MM.1S (cell line): ENCODE measurements around the gene NBEAL2.

ENCODE experiments used
- DNase-seq: peaks from one replicate; pipeline ENCODE4 v3.0.0-alpha.2; 2015
- H2AFZ ChIP-seq: fragments of 300-600 bp; sonication (generic); 2 replicates; pipeline ENCODE4 v1.6.0; 2016; ENCODE audit warnings: antibody characterized with exemption, low read length
- H3F3A ChIP-seq: fragments of 300-600 bp; sonication (generic); 2 replicates; pipeline ENCODE4 v1.6.1; 2016; ENCODE audit warnings: mild to moderate bottlenecking, antibody characterized with exemption, low read length, moderate library complexity, mixed read lengths; ENCODE audit not compliant: insufficient read depth
- H3K27ac ChIP-seq: fragments of 300-600 bp; sonication (generic); 2 replicates; pipeline ENCODE4 v1.5.1; 2016; ENCODE audit warnings: mild to moderate bottlenecking, low read length
- H3K27me3 ChIP-seq: fragments of 300-600 bp; sonication (generic); replicated peaks from 2 replicates; pipeline ENCODE4 v1.6.0; 2016; ENCODE audit warnings: low read length; ENCODE audit not compliant: insufficient read depth
- H3K36me3 ChIP-seq: fragments of 300-600 bp; sonication (generic); replicated peaks from 2 replicates; pipeline ENCODE4 v1.6.1; 2016; ENCODE audit warnings: mild to moderate bottlenecking, low read length, mixed read lengths; ENCODE audit not compliant: insufficient read depth
- H3K4me1 ChIP-seq: fragments of 300-600 bp; sonication (generic); 2 replicates; pipeline ENCODE4 v1.6.1; 2016; ENCODE audit warnings: low read length, mixed read lengths
- H3K4me2 ChIP-seq: fragments of 300-600 bp; sonication (generic); 2 replicates; pipeline ENCODE4 v1.6.0; 2016; ENCODE audit warnings: low read depth, low read length
- H3K4me3 ChIP-seq: fragments of 300-600 bp; sonication (generic); 2 replicates; pipeline ENCODE4 v1.5.1; 2016; ENCODE audit warnings: low read length, mixed read lengths
- H3K79me2 ChIP-seq: fragments of 300-600 bp; sonication (generic); 2 replicates; pipeline ENCODE4 v1.6.1; 2016; ENCODE audit warnings: mixed run types, low read length, mixed read lengths
- H3K9ac ChIP-seq: fragments of 300-600 bp; sonication (generic); 2 replicates; pipeline ENCODE4 v1.6.1; 2016; ENCODE audit warnings: low read length, mixed read lengths
- H3K9me2 ChIP-seq: fragments of 300-600 bp; sonication (generic); replicated peaks from 2 replicates; pipeline ENCODE4 v1.6.1; 2016; ENCODE audit warnings: mild to moderate bottlenecking, low read length, mixed read lengths; ENCODE audit not compliant: insufficient read depth
- H3K9me3 ChIP-seq: fragments of 300-600 bp; sonication (generic); replicated peaks from 2 replicates; pipeline ENCODE4 v1.6.1; 2016; ENCODE audit warnings: mild to moderate bottlenecking, low read length, mixed read lengths; ENCODE audit not compliant: insufficient read depth
- H4K20me1 ChIP-seq: fragments of 300-600 bp; sonication (generic); 2 replicates; pipeline ENCODE4 v1.6.1; 2016; ENCODE audit warnings: mild to moderate bottlenecking, low read length, moderate library complexity, mixed read lengths; ENCODE audit not compliant: insufficient read depth
- EZH2 ChIP-seq: fragments of 300-600 bp; sonication (generic); optimal IDR thresholded peaks from 2 replicates; pipeline ENCODE3; 2017; ENCODE audit warnings: low read depth, mild to moderate bottlenecking, antibody characterized with exemption, low read length, mixed read lengths
- EZH2phosphoT487 ChIP-seq: fragments of 300-600 bp; sonication (generic); IDR thresholded peaks from 2 replicates; pipeline ENCODE4 v1.6.1; 2018; ENCODE audit warnings: antibody characterized with exemption, low read length
- TF ChIP-seq, protein P1 (sequence below): fragments of 300-600 bp; sonication (generic); IDR thresholded peaks from 2 replicates; pipeline ENCODE4 v1.5.1; 2016; ENCODE audit warnings: antibody characterized with exemption, low read length, mixed read lengths

Gene NBEAL2

DNA sequence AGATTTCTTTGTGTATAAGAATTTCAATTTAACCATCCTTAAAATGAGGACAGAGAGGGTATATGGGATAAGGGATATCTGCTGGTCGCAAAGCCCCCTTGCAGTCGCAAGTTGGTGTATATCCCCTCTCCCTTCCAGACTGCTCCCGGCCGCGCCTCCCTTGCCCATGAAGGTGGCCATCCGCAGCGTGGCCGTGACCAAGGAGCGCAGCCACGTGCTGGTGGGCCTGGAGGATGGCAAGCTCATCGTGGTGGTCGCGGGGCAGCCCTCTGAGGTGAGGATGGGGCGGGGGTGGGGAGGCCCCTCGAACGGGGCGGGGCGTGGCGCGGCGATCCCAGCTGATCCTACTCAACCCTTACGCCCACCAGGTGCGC is 29.4 kb downstream of the NBEAL2 start:
- TF ChIP-seq EZH2 (no peak), EZH2phosphoT487 (no peak)
- TF ChIP-seq, protein P1, sequence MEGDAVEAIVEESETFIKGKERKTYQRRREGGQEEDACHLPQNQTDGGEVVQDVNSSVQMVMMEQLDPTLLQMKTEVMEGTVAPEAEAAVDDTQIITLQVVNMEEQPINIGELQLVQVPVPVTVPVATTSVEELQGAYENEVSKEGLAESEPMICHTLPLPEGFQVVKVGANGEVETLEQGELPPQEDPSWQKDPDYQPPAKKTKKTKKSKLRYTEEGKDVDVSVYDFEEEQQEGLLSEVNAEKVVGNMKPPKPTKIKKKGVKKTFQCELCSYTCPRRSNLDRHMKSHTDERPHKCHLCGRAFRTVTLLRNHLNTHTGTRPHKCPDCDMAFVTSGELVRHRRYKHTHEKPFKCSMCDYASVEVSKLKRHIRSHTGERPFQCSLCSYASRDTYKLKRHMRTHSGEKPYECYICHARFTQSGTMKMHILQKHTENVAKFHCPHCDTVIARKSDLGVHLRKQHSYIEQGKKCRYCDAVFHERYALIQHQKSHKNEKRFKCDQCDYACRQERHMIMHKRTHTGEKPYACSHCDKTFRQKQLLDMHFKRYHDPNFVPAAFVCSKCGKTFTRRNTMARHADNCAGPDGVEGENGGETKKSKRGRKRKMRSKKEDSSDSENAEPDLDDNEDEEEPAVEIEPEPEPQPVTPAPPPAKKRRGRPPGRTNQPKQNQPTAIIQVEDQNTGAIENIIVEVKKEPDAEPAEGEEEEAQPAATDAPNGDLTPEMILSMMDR, result no peak
- H3K36me3 ChIP-seq, result no peaks in the 10 kb centered on the region
- no peak overlapping the region for H3K4me3 ChIP-seq
- no peaks in the 10 kb centered on the region for H4K20me1 ChIP-seq
- H3K9ac ChIP-seq, result no peak overlapping the region
- H2AFZ ChIP-seq, result no peak overlapping the region
- no peaks in the 10 kb centered on the region for H3K4me1 ChIP-seq
- H3F3A ChIP-seq, result peaks cover 7% of the 10 kb centered on the region; the same call in 1 of the 2 replicates
- no peaks in the 10 kb centered on the region for H3K27me3 ChIP-seq
- no peak overlapping the region for H3K27ac ChIP-seq
- no peaks in the 10 kb centered on the region for H3K9me2 ChIP-seq
- no peak overlapping the region for H3K4me2 ChIP-seq
- no peak for DNase-seq
- H3K9me3 ChIP-seq, result no peaks in the 10 kb centered on the region
- H3K79me2 ChIP-seq, result no peaks in the 10 kb centered on the region

DNA sequence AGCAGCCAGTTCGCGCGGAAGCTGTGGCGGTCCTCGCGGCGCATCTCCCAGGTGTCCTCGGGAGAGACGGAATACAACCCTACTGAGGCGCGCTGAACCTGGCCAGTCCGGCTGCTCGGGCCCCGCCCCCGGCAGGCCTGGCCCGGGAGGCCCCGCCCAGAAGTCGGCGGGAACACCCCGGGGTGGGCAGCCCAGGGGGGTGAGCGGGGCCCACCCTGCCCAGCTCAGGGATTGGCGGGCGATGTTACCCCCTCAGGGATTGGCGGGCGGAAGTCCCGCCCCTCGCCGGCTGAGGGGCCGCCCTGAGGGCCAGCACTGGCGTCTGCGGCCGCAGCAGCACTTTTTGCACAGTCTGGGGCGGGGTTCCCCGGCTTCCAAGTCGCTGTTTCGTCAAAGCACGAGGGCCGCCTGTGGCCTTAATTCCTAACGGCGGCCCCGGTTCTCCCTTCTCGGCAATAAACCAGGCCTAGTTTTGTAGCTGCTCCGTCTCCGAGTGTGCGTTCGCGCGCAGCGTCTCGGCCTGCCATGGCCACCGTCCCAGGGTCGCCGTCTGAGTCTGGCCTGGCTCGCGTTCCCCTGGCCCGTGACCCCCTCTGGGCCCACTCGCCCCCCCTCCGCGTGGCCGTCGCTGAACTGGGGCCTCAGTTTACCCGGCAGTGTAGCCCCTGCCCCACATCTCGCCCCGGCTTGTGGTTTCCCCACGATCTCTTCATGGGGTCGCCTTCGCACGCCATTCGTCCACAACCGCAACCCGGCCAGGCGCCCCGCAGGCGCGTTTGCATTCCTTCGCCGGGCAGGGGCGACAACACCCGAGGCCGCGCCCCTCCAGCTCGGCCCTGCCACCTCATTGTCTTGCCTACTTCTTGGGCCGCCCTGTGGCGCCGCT is 30.0 kb downstream of the NBEAL2 start:
- H3K4me3 ChIP-seq, result no peak overlapping the region
- no peak overlapping the region for H3K4me2 ChIP-seq

DNA sequence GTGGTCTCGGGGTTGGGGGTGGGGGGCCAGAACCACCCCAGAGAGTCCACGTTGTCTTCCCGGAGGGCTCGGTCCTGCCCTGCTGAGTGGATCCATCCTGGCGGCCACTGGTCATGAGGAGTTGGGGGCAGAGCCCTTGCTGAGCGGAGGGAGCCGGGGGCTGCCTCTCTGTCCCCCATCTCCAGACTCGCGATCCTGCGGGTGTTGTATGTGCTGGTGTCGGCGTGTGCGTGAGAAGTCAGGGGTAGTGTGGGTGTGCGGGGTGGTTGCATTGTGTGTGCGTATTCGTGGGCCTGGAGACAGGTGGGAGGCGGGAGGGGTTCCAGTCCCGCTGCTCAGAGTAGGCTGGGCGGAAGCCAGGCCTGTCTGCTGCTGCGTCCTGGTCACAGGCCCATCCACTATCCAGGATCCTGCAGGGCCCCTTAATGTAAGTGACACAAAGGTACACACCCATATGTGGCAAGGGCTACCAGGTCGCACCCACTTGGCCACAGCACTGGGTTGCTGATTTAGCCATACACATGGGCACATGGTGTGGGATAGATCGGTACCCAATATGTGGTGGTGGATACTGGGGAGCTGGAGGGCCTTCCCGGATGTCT is 30.7 kb downstream of the NBEAL2 start:
- H3K27me3 ChIP-seq, result no peaks in the 10 kb centered on the region
- no peak overlapping the region for H3K4me3 ChIP-seq
- no peak for TF ChIP-seq EZH2phosphoT487
- no peak for TF ChIP-seq EZH2
- TF ChIP-seq, protein P1, result no peak
- no peak overlapping the region for H3K9ac ChIP-seq
- H3K9me2 ChIP-seq, result no peaks in the 10 kb centered on the region
- H2AFZ ChIP-seq, result no peak overlapping the region
- no peaks in the 10 kb centered on the region for H3K79me2 ChIP-seq
- H3F3A ChIP-seq, result peaks cover 7% of the 10 kb centered on the region; the same call in 1 of the 2 replicates
- H3K4me1 ChIP-seq, result no peaks in the 10 kb centered on the region
- H4K20me1 ChIP-seq, result no peaks in the 10 kb centered on the region
- no peak overlapping the region for H3K4me2 ChIP-seq
- no peaks in the 10 kb centered on the region for H3K36me3 ChIP-seq
- no peaks in the 10 kb centered on the region for H3K9me3 ChIP-seq
- no peak overlapping the region for H3K27ac ChIP-seq
- DNase-seq, result no peak

More for the DNA sequence above, 30.0 kb downstream of the NBEAL2 start:
- H3F3A ChIP-seq, result peaks cover 7% of the 10 kb centered on the region; the same call in 1 of the 2 replicates
- H3K9me2 ChIP-seq, result no peaks in the 10 kb centered on the region
- no peaks in the 10 kb centered on the region for H3K4me1 ChIP-seq
- no peak overlapping the region for H3K9ac ChIP-seq
- no peaks in the 10 kb centered on the region for H3K36me3 ChIP-seq
- no peaks in the 10 kb centered on the region for H3K9me3 ChIP-seq
- H3K27me3 ChIP-seq, result no peaks in the 10 kb centered on the region
- H3K79me2 ChIP-seq, result no peaks in the 10 kb centered on the region
- H4K20me1 ChIP-seq, result no peaks in the 10 kb centered on the region
- TF ChIP-seq EZH2 (no peak), EZH2phosphoT487 (no peak)
- TF ChIP-seq, protein P1, result no peak
- no peak overlapping the region for H2AFZ ChIP-seq
- no peak overlapping the region for H3K27ac ChIP-seq
- DNase-seq, result no peak
